HG02798 (cell line): ENCODE results near the gene SLC39A2.
"Not testable (repeated sequence)": the region's sequence is repeated elsewhere in the genome, so short reads cannot be mapped to it uniquely, and the experiment has no call there.

Experiments
- ATAC-seq: cut with Tn5 transposase; IDR thresholded peaks from one replicate; pipeline ENCODE4 v1.9.1; 2021; ENCODE audit warnings: mild to moderate bottlenecking; ENCODE audit not compliant: unreplicated experiment, poor library complexity

The SLC39A2 gene

GRCh38 chr14:20989787-20990600 lies 9.1 kb upstream of the SLC39A2 start, which contains the start of gene METTL17:
METTL17 (plus strand) TSS chr14:20989980; CDS start chr14:20990003, 23 bp downstream.
- peak; percentile 98 for ATAC-seq

- ATAC-seq, result no peak
Observed at GRCh38 chr14:20996521-20996920, 2.6 kb upstream of the SLC39A2 start.

- ATAC-seq, result no peak
Observed at GRCh38 chr14:20997115-20997514, 2.0 kb upstream of the SLC39A2 start.

- no peak for ATAC-seq
Observed at GRCh38 chr14:20997564-20997963, 1.5 kb upstream of the SLC39A2 start.

GRCh38 chr14:20998139-20998538 lies 954 bp upstream of the SLC39A2 start:
- no peak for ATAC-seq

GRCh38 chr14:20999591-20999990 lies 498 bp downstream of the SLC39A2 start:
- no peak for ATAC-seq

GRCh38 chr14:21001218-21001617 lies 2.1 kb downstream of the SLC39A2 start:
- ATAC-seq, result no peak

GRCh38 chr14:21003788-21004346 lies 4.8 kb downstream of the SLC39A2 start:
- no peak for ATAC-seq

GRCh38 chr14:21009721-21010120 lies 10.6 kb downstream of the SLC39A2 start:
- ATAC-seq, result not testable (repeated sequence)

- ATAC-seq, result no peak
Observed at GRCh38 chr14:21011136-21011535, 12.0 kb downstream of the SLC39A2 start.

- no peak for ATAC-seq
Observed at GRCh38 chr14:21014761-21015190, 15.7 kb downstream of the SLC39A2 start.

GRCh38 chr14:21015312-21015711 lies 16.2 kb downstream of the SLC39A2 start:
- ATAC-seq, result no peak

- ATAC-seq, result no peak
Observed at GRCh38 chr14:21016413-21017190, 17.5 kb downstream of the SLC39A2 start.

- ATAC-seq, result no peak
Observed at GRCh38 chr14:21017528-21018245, 18.6 kb downstream of the SLC39A2 start.

- ATAC-seq, result no peak
Observed at GRCh38 chr14:21018286-21018685, 19.2 kb downstream of the SLC39A2 start.

GRCh38 chr14:21018781-21019180 lies 19.7 kb downstream of the SLC39A2 start:
- no peak for ATAC-seq

GRCh38 chr14:21019366-21019765 lies 20.3 kb downstream of the SLC39A2 start:
- ATAC-seq, result no peak

GRCh38 chr14:21020977-21021545 lies 22.0 kb downstream of the SLC39A2 start:
- ATAC-seq, result no peak

- ATAC-seq, result no peak
Observed at GRCh38 chr14:21022686-21023085, 23.6 kb downstream of the SLC39A2 start.

- ATAC-seq, result no peak
Observed at GRCh38 chr14:21023174-21023573, 24.1 kb downstream of the SLC39A2 start.
